Trophoblast cell (in vitro differentiated cells and primary cell): ENCODE results near the gene SLC35E2B.
"Not testable (repeated sequence)": the region's sequence is repeated elsewhere in the genome, so short reads cannot be mapped to it uniquely, and the experiment has no call there.

Source experiments
- DNase-seq, 2 donors: peaks; one replicate each; pipeline ENCODE4 v3.0.0-alpha.2; 2016
- H2AFZ ChIP-seq: 2 replicates; pipeline ENCODE4 v1.6.1; 2013; ENCODE audit warnings: low read length, moderate library complexity, mild to moderate bottlenecking; ENCODE audit not compliant: insufficient read depth, poor library complexity
- H2AK5ac ChIP-seq: 2 replicates; pipeline ENCODE4 v1.6.1; 2013; ENCODE audit warnings: mild to moderate bottlenecking, low read length
- H2BK120ac ChIP-seq: 2 replicates; pipeline ENCODE4 v1.6.1; 2013; ENCODE audit warnings: low read length, mild to moderate bottlenecking, moderate library complexity; ENCODE audit not compliant: insufficient read depth, poor library complexity
- H2BK12ac ChIP-seq: 2 replicates; pipeline ENCODE4 v1.6.1; 2013; ENCODE audit warnings: mild to moderate bottlenecking, low read length, moderate library complexity
- H2BK5ac ChIP-seq: 2 replicates; pipeline ENCODE4 v1.6.1; 2013; ENCODE audit warnings: low read length, low read depth, moderate library complexity, mild to moderate bottlenecking; ENCODE audit not compliant: poor library complexity
- H3K14ac ChIP-seq: 2 replicates; pipeline ENCODE4 v1.6.1; 2013; ENCODE audit warnings: mild to moderate bottlenecking, low read length
- H3K18ac ChIP-seq: 2 replicates; pipeline ENCODE4 v1.6.1; 2013; ENCODE audit warnings: mild to moderate bottlenecking, low read length
- H3K23ac ChIP-seq: 2 replicates; pipeline ENCODE4 v1.6.1; 2013; ENCODE audit warnings: low read length
- H3K27ac ChIP-seq: 2 replicates; pipeline ENCODE4 v1.5.1; 2013; ENCODE audit warnings: low read depth, mild to moderate bottlenecking, inconsistent platforms, low read length, moderate library complexity
- H3K27me3 ChIP-seq: 2 replicates; pipeline ENCODE4 v1.6.1; 2013; ENCODE audit warnings: inconsistent platforms, mild to moderate bottlenecking, low read length, moderate library complexity; ENCODE audit not compliant: insufficient read depth
- H3K36me3 ChIP-seq, 2 experiments: 1 replicate in 1 of 2; 2 replicates in 1 of 2; pipeline ENCODE4 v1.6.1; 2013; ENCODE audit warnings: low read length in 2 of 2, mild to moderate bottlenecking in 2 of 2, moderate library complexity in 1 of 2; ENCODE audit not compliant: insufficient read depth in 2 of 2, control insufficient read depth in 1 of 2
- H3K4ac ChIP-seq: 2 replicates; pipeline ENCODE4 v1.6.1; 2013; ENCODE audit warnings: low read depth, mild to moderate bottlenecking, low read length, moderate library complexity
- H3K4me1 ChIP-seq, 2 experiments: 1 replicate in 1 of 2; 2 replicates in 1 of 2; pipeline ENCODE4 v1.6.1; 2013; ENCODE audit warnings: low read length in 2 of 2, mild to moderate bottlenecking in 2 of 2, moderate library complexity in 1 of 2; ENCODE audit not compliant: insufficient read depth in 2 of 2, control insufficient read depth in 1 of 2
- H3K4me2 ChIP-seq: 2 replicates; pipeline ENCODE4 v1.6.1; 2013; ENCODE audit warnings: inconsistent platforms, mild to moderate bottlenecking, low read length, moderate library complexity
- H3K4me3 ChIP-seq: 2 replicates; pipeline ENCODE4 v1.5.1; 2013; ENCODE audit warnings: mild to moderate bottlenecking, low read depth, low read length, inconsistent platforms
- H3K79me1 ChIP-seq: one replicate; pipeline ENCODE4 v1.6.1; 2013; ENCODE audit warnings: low read length
- H3K79me2 ChIP-seq: 2 replicates; pipeline ENCODE4 v1.6.1; 2013; ENCODE audit warnings: low read length, mild to moderate bottlenecking; ENCODE audit not compliant: control insufficient read depth, insufficient read depth, poor library complexity
- H3K9ac ChIP-seq: 2 replicates; pipeline ENCODE4 v1.6.1; 2013; ENCODE audit warnings: mild to moderate bottlenecking, low read length
- H3K9me3 ChIP-seq: 2 replicates; pipeline ENCODE4 v1.6.1; 2013; ENCODE audit warnings: low read depth, mild to moderate bottlenecking, control low read depth, inconsistent platforms, low read length; ENCODE audit not compliant: insufficient read depth
- H4K12ac ChIP-seq: 2 replicates; pipeline ENCODE4 v1.6.1; 2013; ENCODE audit warnings: low read depth, mild to moderate bottlenecking, low read length, moderate library complexity
- H4K8ac ChIP-seq: 2 replicates; pipeline ENCODE4 v1.6.1; 2013; ENCODE audit warnings: low read depth, mild to moderate bottlenecking, low read length, moderate library complexity
- H4K91ac ChIP-seq: one replicate; pipeline ENCODE4 v1.6.1; 2013; ENCODE audit warnings: low read depth, mild to moderate bottlenecking, low read length, moderate library complexity
- WGBS: extraction: QIAGEN DNeasy Blood & Tissue Kit; methylation state at CpG from one replicate; pipeline ENCODE4 v1.1.7; 2013; ENCODE audit warnings: missing lambda C conversion rate; ENCODE audit not compliant: insufficient read length, insufficient coverage; ENCODE audit errors: extremely low coverage; 5-methylcytosine and 5-hydroxymethylcytosine counted together

The SLC35E2B gene

GRCh38 chr1:1721201-1721600 is 28.6 kb upstream of the SLC35E2B start:
- H2AK5ac ChIP-seq, result no peak overlapping the region
- no peak overlapping the region for H3K4me2 ChIP-seq
- H3K4me1 ChIP-seq, result no peaks in the 10 kb centered on the region
- H4K12ac ChIP-seq, result no peak overlapping the region
- no CpG with 5 or more reads among the region's 7 CpGs for WGBS
- no peak overlapping the region for H2AFZ ChIP-seq
- H3K23ac ChIP-seq, result no peak overlapping the region
- H3K27me3 ChIP-seq, result no peaks in the 10 kb centered on the region
- no peak overlapping the region for H3K4ac ChIP-seq
- no peak overlapping the region for H2BK5ac ChIP-seq
- no peak overlapping the region for H3K18ac ChIP-seq
- no peak overlapping the region for H4K8ac ChIP-seq
- no peak for DNase-seq
- no peak overlapping the region for H2BK120ac ChIP-seq
- peaks cover 30 to 34% of the 10 kb centered on the region in 2 experiments for H3K36me3 ChIP-seq
- H3K9me3 ChIP-seq, result no peaks in the 10 kb centered on the region
- no peaks in the 10 kb centered on the region for H3K79me2 ChIP-seq
- H3K79me1 ChIP-seq, result peaks cover 4% of the 10 kb centered on the region
- H3K9ac ChIP-seq, result no peak overlapping the region
- H4K91ac ChIP-seq, result no peak overlapping the region
- H3K27ac ChIP-seq, result no peak overlapping the region
- H3K4me3 ChIP-seq, result no peak overlapping the region
- no peak overlapping the region for H2BK12ac ChIP-seq
- H3K14ac ChIP-seq, result no peak overlapping the region

- not testable (repeated sequence) for H3K4me3 ChIP-seq, H3K79me2 ChIP-seq, H3K23ac ChIP-seq, H3K4ac ChIP-seq, H3K9ac ChIP-seq, H3K27me3 ChIP-seq, H3K79me1 ChIP-seq, H4K8ac ChIP-seq, H2BK5ac ChIP-seq, H4K12ac ChIP-seq, H2BK12ac ChIP-seq, H2AFZ ChIP-seq, H2BK120ac ChIP-seq, H3K27ac ChIP-seq, H3K4me2 ChIP-seq, H2AK5ac ChIP-seq, H3K14ac ChIP-seq, H4K91ac ChIP-seq, H3K9me3 ChIP-seq, DNase-seq, H3K18ac ChIP-seq, H3K4me1 ChIP-seq
- peaks cover 29 to 34% of the 10 kb centered on the region in 2 experiments for H3K36me3 ChIP-seq
- no CpG with 5 or more reads among the region's 18 CpGs for WGBS
Observed at GRCh38 chr1:1715109-1715883, 22.7 kb upstream of the SLC35E2B start.

GRCh38 chr1:1707897-1708296 is 15.3 kb upstream of the SLC35E2B start:
- H2AFZ ChIP-seq, H2BK12ac ChIP-seq, H3K27me3 ChIP-seq, H3K14ac ChIP-seq, H3K4me3 ChIP-seq, H3K4me2 ChIP-seq, H3K23ac ChIP-seq, H4K91ac ChIP-seq, H2AK5ac ChIP-seq, H3K9me3 ChIP-seq, H2BK5ac ChIP-seq, H3K4ac ChIP-seq, H2BK120ac ChIP-seq, H3K4me1 ChIP-seq, H3K9ac ChIP-seq, DNase-seq, H3K18ac ChIP-seq, H4K8ac ChIP-seq, H3K79me1 ChIP-seq, H3K79me2 ChIP-seq, H4K12ac ChIP-seq, H3K27ac ChIP-seq: not testable (repeated sequence)
- no CpG with 5 or more reads among the region's 20 CpGs for WGBS
- H3K36me3 ChIP-seq, result peaks cover 19 to 34% of the 10 kb centered on the region in 2 experiments

- H3K4me3 ChIP-seq, H2BK5ac ChIP-seq, H3K27me3 ChIP-seq, H3K4ac ChIP-seq, H2AK5ac ChIP-seq, H3K18ac ChIP-seq, H3K79me2 ChIP-seq, H4K12ac ChIP-seq, H3K27ac ChIP-seq, H4K91ac ChIP-seq, H3K4me1 ChIP-seq, H3K9me3 ChIP-seq, H2BK12ac ChIP-seq, H3K23ac ChIP-seq, H3K9ac ChIP-seq, H4K8ac ChIP-seq, DNase-seq, H3K14ac ChIP-seq, H3K4me2 ChIP-seq, H3K79me1 ChIP-seq, H2AFZ ChIP-seq, H2BK120ac ChIP-seq: not testable (repeated sequence)
- WGBS, result no CpG with 5 or more reads among the region's 23 CpGs
- peaks cover 19 to 34% of the 10 kb centered on the region in 2 experiments for H3K36me3 ChIP-seq
Observed at GRCh38 chr1:1707241-1707640, 14.6 kb upstream of the SLC35E2B start.
